Posterior vena cava (tissue), 2 donors: Measurements from ENCODE around the gene CHIT1. TPM values are rescaled to one million over a fixed set of nuclear protein-coding genes. Genes with fewer than 3 reads are reported as not detected.

Experiments
- DNase-seq: peaks from one replicate; pipeline ENCODE4 v3.0.0-alpha.2; 2020; ENCODE audit warnings: low spot score
- intact Hi-C, 2 donors: fragments of 100-400 bp; cut with DNase I; formaldehyde crosslinking; loops; one replicate each; pipeline versions ENCODE4 v1.14.1 to v1.14.2; 2022 to 2023
- total RNA-seq, 2 donors: library from RNA; stranded (reverse); fragmentation: NEBNext Ultra II Directional; extraction: Animal tissue kit (Norgen Biotek cat#: 25700); gene quantifications; one replicate each; pipeline ENCODE4 v1.2.1, GENCODE V29; 2021
- donor health status: DM: yes; HTN: yes; CAD: no.
- donor health status: DM: yes; HTN: yes; CAD: no.

CHIT1 gene
- total RNA-seq, 2 donors from 2014 or later, result 0.14 to 0.33 TPM

DNA sequence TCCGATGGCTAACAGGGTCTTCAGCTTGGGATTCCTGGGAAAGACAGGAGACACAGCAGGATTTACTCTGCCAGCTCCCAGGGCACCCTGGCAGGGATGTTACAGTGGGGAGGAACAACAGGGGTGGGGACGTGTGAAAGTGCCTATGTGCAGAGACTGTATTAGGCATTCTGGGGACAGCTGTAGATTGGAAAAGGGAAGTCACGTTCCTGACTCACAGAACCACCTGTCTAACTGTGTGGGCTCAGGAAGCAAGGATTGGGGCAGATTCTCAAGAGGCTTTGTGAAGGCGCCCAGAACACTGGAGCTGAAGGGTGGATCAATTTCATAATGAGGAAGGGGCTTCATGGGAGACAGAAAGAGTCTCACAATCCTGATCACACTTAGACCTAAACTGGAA is 4.4 kb downstream of the CHIT1 start:
- intact Hi-C loops, result no loop called here
- no peak for DNase-seq

DNA sequence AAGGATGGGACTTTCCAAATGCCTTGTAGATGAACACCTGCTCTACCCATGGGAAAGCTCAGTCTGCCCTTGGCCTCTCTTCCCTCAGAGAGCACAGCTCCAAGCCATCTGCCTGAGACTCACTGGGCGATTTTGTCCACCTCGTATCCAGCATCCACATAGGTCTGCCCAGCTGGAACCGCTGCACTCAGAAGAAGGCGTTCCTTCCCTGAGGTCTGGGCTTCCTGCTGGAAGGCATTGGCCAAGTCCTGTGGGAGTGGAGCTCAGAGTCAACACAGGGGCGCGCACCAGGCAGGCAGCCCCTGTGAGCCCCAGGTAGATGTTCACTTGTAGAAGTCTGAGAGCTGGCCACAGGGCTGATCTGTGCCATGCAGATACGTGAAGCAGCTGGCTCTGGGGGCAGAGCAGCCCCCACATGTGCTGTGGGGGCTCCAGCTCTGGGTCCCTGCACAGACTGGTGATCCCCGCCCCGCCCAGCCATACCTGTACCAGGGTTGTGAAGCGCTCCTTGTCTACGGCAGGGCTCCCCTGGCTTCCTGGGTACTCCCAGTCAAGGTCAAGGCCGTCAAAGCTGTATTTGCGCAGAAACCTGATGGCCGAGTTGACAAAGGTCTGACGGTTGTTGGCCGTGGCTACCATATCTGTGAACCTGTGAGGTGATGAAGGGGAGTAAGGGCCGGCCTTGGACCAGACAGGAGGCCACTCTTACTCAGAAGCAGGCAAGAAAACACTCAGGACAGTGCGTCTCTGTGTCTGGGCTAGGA is 6.3 kb downstream of the CHIT1 start:
- intact Hi-C loops, result no loop called here
- DNase-seq, result no peak

DNA sequence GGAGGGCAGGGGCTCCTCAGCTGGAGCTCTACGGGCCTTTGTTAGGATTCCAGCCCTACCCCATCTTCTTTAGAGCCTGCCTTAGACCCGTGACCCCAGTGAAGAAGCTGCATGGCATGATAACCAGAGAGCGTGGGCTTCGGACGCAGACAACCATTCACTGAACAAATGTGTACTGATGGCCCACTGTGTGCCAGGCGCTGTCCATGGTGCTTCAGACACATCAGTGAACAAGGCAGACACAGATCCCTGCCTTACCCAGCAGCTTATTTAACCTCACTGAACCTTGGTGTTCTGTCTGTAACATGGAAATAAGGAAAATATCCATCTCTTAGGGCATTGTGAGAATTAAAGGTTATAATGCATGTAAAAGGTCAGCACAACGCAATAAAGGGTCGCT is 9.5 kb downstream of the CHIT1 start:
- intact Hi-C loops, result loop anchor here (5.0 kb wide), 3 partner anchors 103 to 183 kb away; no protein-coding TSS in a partner anchor

DNA sequence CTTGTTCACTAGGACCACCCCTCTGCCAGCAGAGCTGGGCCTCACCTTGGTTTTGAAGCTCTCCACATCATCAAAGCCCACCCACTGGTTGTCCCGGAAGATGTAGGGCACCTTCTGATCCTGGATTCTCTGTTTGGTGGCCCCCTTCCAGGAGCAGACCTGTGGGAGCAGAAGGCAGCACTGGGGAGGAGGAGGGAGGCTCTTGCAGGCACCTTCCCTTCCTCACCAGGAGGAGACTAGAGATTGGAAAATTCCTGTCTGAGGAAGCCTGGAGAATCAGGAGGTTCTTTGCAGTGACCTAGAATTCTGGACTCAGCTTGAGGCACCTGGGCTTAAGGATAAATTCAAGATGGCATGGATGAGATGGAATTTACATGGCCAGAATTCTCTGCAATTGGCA is 10.3 kb downstream of the CHIT1 start:
- DNase-seq, result no peak
- intact Hi-C loops, result loop anchor here (5.0 kb wide), 3 partner anchors 102 to 182 kb away; no protein-coding TSS in a partner anchor

More for the DNA sequence above, 9.5 kb downstream of the CHIT1 start:
- no peak for DNase-seq

GRCh38 chr1:203217668-203218067 is 11.8 kb downstream of the CHIT1 start:
- intact Hi-C loops, result loop anchor here (5.0 kb wide), 3 partner anchors 100 to 180 kb away; no protein-coding TSS in a partner anchor
- no peak for DNase-seq

- DNase-seq, result no peak
- intact Hi-C loops, result loop anchor here (5.0 kb wide), 3 partner anchors 100 to 180 kb away; no protein-coding TSS in a partner anchor
Observed at GRCh38 chr1:203217139-203217655, 12.3 kb downstream of the CHIT1 start.

DNA sequence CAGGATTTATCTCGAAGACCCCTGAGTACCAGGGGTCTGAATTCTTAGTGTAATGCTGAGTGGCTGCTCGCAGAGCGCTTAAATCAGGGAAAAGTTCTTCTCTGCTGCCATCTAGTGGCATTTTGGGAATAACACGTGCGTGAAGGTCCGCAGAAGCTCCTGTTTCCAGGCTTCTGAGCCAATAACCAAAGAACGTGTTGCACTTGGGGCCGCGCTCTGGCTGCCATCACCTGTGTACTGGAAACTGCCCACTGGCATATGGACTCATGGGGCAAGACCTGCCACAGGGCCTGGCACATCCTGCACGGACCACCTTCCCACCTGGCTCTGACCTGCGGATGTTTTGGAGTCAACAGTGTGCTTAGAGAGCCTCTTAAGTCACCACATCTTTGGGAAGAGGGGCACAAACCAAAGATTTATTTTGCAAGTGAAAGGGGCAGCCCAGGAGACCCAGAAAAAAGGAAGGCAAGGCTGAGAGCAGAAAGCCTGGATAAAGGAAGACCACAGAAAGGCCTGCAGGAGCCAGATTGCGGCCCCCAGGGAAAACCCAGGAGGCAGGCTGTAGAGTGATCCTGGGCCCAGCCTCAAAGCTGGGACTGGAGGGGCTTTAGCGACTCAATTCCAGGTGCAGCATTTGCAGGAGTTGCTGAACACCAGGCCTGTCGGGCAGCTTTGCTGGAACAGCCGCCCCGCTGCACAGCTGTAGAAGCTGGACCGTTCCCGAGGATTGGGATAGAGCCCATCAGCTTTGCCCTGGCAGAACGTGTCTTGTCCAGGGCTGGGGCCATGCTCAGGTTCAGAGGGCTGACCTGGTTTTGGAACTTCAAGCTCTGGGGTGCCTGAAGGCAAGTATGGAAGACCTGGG is 13.0 kb downstream of the CHIT1 start:
- no peak for DNase-seq
- intact Hi-C loops, result loop anchor here (5.0 kb wide), 3 partner anchors 99 to 179 kb away; no protein-coding TSS in a partner anchor

DNA sequence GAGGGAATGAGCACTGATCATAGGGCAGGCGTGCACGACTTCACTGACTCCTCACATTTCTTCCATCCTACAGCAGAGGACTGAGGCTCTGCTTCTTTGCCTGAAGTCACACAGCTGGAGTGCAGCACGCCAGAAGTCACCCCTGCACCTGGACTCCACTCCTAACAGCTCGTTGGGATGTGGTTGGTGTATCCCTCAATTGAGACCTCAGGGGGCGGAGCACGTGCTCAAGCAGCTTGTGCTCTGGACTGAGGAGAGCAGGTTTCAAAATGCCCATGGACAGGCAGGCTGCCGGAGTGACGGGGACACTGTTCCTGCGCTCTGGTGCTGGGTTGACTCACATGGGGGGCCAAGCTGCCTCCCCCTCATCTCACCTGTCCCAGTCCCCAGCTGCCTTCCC is 13.9 kb downstream of the CHIT1 start:
- intact Hi-C loops, result loop anchor here (5.0 kb wide), 3 partner anchors 98 to 178 kb away; no protein-coding TSS in a partner anchor
- no peak for DNase-seq

GRCh38 chr1:203214871-203215270 is 14.6 kb downstream of the CHIT1 start:
- no peak for DNase-seq
- intact Hi-C loops, result loop anchor here (5.0 kb wide), 3 partner anchors 98 to 178 kb away; no protein-coding TSS in a partner anchor

- DNase-seq, result no peak
- intact Hi-C loops, result no loop called here
Observed at GRCh38 chr1:203213126-203213525, 16.3 kb downstream of the CHIT1 start.

DNA sequence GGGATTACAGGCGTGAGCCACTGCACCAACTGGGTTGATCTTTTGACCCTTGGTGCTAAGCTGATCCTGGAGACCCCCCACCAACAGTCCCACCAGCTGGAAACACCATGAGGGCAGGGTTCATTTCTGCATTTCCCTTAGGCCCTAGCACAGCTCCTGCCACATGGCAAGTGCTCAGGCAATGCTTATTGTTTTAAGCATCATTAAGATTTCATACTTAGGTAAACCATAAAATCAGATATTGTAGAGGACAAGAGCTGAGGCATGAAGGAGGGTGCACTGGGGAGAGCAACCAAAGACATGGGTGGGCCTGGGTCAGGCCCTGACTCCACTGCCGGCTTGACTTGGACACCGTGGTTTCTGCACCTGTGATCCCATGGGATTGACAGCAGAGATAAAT is 17.7 kb downstream of the CHIT1 start:
- DNase-seq, result no peak
- intact Hi-C loops, result no loop called here

GRCh38 chr1:203210988-203211387 is 18.5 kb downstream of the CHIT1 start:
- intact Hi-C loops, result no loop called here
- no peak for DNase-seq

DNA sequence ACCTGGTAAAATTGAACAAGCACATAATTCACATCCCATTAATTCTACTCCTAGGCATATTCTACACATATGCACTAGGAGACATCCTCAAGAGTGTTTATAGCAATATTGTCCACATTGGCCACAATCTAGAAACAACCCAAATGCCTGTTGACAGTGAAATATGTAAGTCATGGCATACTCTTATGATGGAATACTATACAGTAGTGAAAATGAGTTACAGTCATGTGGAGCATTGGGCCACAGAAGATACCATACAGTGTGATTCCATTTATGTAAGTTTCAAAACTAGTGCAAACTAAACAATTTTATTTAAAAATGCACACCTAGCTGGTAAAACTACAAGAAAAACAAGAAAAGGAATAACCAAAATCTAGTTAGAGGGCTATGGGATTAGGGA is 19.1 kb downstream of the CHIT1 start:
- intact Hi-C loops, result no loop called here

GRCh38 chr1:203208181-203208580 is 21.3 kb downstream of the CHIT1 start:
- intact Hi-C loops, result no loop called here
- DNase-seq, result no peak

More for the DNA sequence above, 19.1 kb downstream of the CHIT1 start:
- no peak for DNase-seq

DNA sequence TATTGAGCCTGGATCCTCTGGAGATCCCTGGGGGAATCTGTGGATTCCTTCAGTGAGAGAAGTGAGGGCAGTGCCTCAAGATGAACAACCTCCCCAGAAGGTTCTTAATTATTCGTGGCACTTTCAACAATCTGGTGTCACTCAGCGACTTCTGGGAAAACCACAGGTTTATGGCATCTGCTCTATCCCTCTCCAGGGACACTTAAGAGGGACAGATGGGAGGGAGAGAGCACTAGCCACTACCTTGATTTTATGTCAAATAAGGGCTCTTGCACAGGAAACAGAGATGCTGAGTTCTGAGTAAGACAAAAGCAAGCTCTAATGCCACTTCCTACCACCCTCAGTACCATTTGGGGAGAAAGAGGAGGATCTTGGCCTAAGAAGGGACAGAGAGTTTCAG is 21.7 kb downstream of the CHIT1 start:
- DNase-seq, result no peak
- intact Hi-C loops, result no loop called here

GRCh38 chr1:203206129-203206687 is 23.3 kb downstream of the CHIT1 start:
- intact Hi-C loops, result no loop called here
- peak; percentile 47 for DNase-seq

GRCh38 chr1:203204756-203205155 is 24.7 kb downstream of the CHIT1 start:
- DNase-seq, result peak; percentile 52
- intact Hi-C loops, result no loop called here

- peak; percentile 80 for DNase-seq
- intact Hi-C loops, result no loop called here
Observed at GRCh38 chr1:203202431-203203245, 26.8 kb downstream of the CHIT1 start.
